ENCODE measurements around the gene KRT86. TPM values are rescaled to one million over a fixed set of nuclear protein-coding genes. Genes with fewer than 3 reads are reported as not detected.

The KRT86 gene
- total and polyA plus RNA-seq, 9 of the 15 experiments (the other 6 are each of a cell fraction or from before 2014, with no cell fraction given) = not detected

DNA sequence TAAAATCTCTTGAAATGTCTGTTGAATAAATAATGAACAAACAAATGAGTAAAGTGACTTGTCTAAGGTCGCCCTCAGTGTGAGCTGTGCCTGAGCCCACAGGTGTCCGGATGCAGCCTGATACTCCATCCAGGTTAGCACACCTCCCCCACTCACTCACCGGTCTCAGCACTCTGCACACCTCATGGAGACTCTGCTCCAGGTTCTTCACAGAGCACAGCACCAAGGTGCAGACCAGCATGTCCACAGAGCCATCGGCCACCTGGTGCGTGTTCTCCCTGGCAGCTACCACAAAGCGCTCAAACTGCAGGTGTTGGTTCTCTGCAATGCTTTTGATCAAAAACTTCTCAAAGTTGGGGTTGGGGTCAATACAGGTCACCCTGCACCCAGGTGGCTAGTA lies 45.5 kb upstream of the KRT86 start:
- POLR2A ChIA-PET = interaction anchor here (1.3 kb wide), 1 partner anchor 16 kb away, joined by 4 read pairs; no protein-coding TSS in a partner anchor
- Histone ChIP-seq H3K9me3 (replicated peaks; ENCODE audit: control insufficient read depth, insufficient read depth, low read depth, low read length) (no peaks in the 10 kb centered on the region), H3K9me1 (ENCODE audit: control insufficient read depth, insufficient read depth, low read length) (no peaks in the 10 kb centered on the region), H3K36me3 (ENCODE audit: control insufficient read depth, insufficient read depth, low read length) (no peaks in the 10 kb centered on the region), H4K20me1 (replicated peaks; ENCODE audit: control insufficient read depth, insufficient read depth, low read length) (peaks cover 8% of the 10 kb centered on the region; the same call in 1 of the 2 replicates), H2AFZ (ENCODE audit: low read depth, low read length) (no peak overlapping the region), H3K4me1 (replicated peaks in 1 of 2; ENCODE audit: control insufficient read depth in 2 of 2, insufficient read depth in 2 of 2, low read length in 2 of 2) (no peaks in the 10 kb centered on the region), H3K27ac (ENCODE audit: extremely low read depth, low read depth, low read length) (no peak overlapping the region), H3K9ac (ENCODE audit: insufficient read depth in 1 of 2, low read depth in 2 of 2, low read length in 2 of 2) (no peak overlapping the region), H3K4me2 (ENCODE audit: insufficient read depth, low read length) (no peak overlapping the region), H3K79me2 (ENCODE audit: control insufficient read depth, insufficient read depth, low read length) (no peaks in the 10 kb centered on the region), H3K27me3 (ENCODE audit: control insufficient read depth in 2 of 2, insufficient read depth in 2 of 2, low read length in 2 of 2) (peaks cover 0 to 35% of the 10 kb centered on the region in 2 experiments; a peak in 4 of 5 replicates), H3K4me3 (no peak overlapping the region)
- BruUV-seq (replicated peaks) = no TSS peak
- no peak for ATAC-seq
- in situ Hi-C loops (cut with MboI) = no loop called here
- intact Hi-C loops (cut with micrococcal nuclease) = no loop called here
- WGBS (ENCODE audit: insufficient coverage, low coverage, missing lambda C conversion rate) = 0% methylated on average over 5 of the region's 6 CpGs
- CTCF ChIA-PET (ENCODE audit: low intra/inter-chr PET ratio) = no interaction called here
- DNase-seq (ENCODE audit: extremely low read depth in 1 of 4, low spot score in 3 of 4) = no peak
- TF ChIP-seq ZNF583 (CRISPR knock-in tag; IDR thresholded peaks at IDR 0.05) (no peak), CEBPG (CRISPR knock-in tag; IDR thresholded peaks at IDR 0.05) (no peak), CEBPG (tag; conservative IDR thresholded peaks at IDR 0.05 in 1 of 2, IDR thresholded peaks at IDR 0.05 in 1 of 2) (no peak)
- no peak for FAIRE-seq

- WGBS (ENCODE audit: insufficient coverage, low coverage, missing lambda C conversion rate) = 0% methylated on average over 2 of the region's 2 CpGs
- no peak overlapping the region for H2AFZ ChIP-seq (ENCODE audit: low read depth, low read length)
- ChIA-PET CTCF (ENCODE audit: low intra/inter-chr PET ratio) (no interaction called here), POLR2A (interaction anchor here (1.3 kb wide), 1 partner anchor 15 kb away, joined by 4 read pairs; no protein-coding TSS in a partner anchor)
- FAIRE-seq = no peak
- no TSS peak for BruUV-seq (replicated peaks)
- H3K79me2 ChIP-seq (ENCODE audit: control insufficient read depth, insufficient read depth, low read length) = no peaks in the 10 kb centered on the region
- peaks cover 8% of the 10 kb centered on the region for H4K20me1 ChIP-seq (replicated peaks; ENCODE audit: control insufficient read depth, insufficient read depth, low read length)
- H3K4me1 ChIP-seq (replicated peaks in 1 of 2; ENCODE audit: control insufficient read depth in 2 of 2, insufficient read depth in 2 of 2, low read length in 2 of 2) = no peaks in the 10 kb centered on the region
- peaks cover 2 to 42% of the 10 kb centered on the region in 2 experiments; a peak in 4 of 5 replicates for H3K27me3 ChIP-seq (ENCODE audit: control insufficient read depth in 2 of 2, insufficient read depth in 2 of 2, low read length in 2 of 2)
- H3K9ac ChIP-seq (ENCODE audit: insufficient read depth in 1 of 2, low read depth in 2 of 2, low read length in 2 of 2) = no peak overlapping the region
- no peaks in the 10 kb centered on the region for H3K9me1 ChIP-seq (ENCODE audit: control insufficient read depth, insufficient read depth, low read length)
- H3K9me3 ChIP-seq (replicated peaks; ENCODE audit: control insufficient read depth, insufficient read depth, low read depth, low read length) = no peaks in the 10 kb centered on the region
- intact Hi-C loops (cut with micrococcal nuclease) (no loop called here), in situ Hi-C loops (cut with MboI) (no loop called here)
- no peak for DNase-seq (ENCODE audit: extremely low read depth in 1 of 4, low spot score in 3 of 4)
- ATAC-seq = no peak
- no peaks in the 10 kb centered on the region for H3K36me3 ChIP-seq (ENCODE audit: control insufficient read depth, insufficient read depth, low read length)
- TF ChIP-seq DLX4 (CRISPR knock-in tag; IDR thresholded peaks at IDR 0.05) (no peak), NR4A1 (CRISPR knock-in tag; IDR thresholded peaks at IDR 0.05) (no peak), NR4A1 (tag; IDR thresholded peaks at IDR 0.05) (no peak), ZNF644 (tag; IDR thresholded peaks at IDR 0.05; ENCODE audit: low read depth) (no peak), SMARCB1 (IDR thresholded peaks at IDR 0.05; ENCODE audit: insufficient read length, low read depth) (no peak), ZNF699 (CRISPR knock-in tag; IDR thresholded peaks at IDR 0.05; ENCODE audit: insufficient replicate concordance) (no peak)
- TF ChIP-seq, protein P1, sequence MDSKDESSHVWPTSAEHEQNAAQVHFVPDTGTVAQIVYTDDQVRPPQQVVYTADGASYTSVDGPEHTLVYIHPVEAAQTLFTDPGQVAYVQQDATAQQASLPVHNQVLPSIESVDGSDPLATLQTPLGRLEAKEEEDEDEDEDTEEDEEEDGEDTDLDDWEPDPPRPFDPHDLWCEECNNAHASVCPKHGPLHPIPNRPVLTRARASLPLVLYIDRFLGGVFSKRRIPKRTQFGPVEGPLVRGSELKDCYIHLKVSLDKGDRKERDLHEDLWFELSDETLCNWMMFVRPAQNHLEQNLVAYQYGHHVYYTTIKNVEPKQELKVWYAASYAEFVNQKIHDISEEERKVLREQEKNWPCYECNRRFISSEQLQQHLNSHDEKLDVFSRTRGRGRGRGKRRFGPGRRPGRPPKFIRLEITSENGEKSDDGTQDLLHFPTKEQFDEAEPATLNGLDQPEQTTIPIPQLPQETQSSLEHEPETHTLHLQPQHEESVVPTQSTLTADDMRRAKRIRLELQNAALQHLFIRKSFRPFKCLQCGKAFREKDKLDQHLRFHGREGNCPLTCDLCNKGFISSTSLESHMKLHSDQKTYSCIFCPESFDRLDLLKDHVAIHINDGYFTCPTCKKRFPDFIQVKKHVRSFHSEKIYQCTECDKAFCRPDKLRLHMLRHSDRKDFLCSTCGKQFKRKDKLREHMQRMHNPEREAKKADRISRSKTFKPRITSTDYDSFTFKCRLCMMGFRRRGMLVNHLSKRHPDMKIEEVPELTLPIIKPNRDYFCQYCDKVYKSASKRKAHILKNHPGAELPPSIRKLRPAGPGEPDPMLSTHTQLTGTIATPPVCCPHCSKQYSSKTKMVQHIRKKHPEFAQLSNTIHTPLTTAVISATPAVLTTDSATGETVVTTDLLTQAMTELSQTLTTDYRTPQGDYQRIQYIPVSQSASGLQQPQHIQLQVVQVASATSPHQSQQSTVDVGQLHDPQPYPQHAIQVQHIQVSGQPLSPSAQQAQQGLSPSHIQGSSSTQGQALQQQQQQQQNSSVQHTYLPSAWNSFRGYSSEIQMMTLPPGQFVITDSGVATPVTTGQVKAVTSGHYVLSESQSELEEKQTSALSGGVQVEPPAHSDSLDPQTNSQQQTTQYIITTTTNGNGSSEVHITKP (IDR thresholded peaks at IDR 0.05; ENCODE audit: partially characterized antibody) = no peak
- no peak overlapping the region for H3K4me2 ChIP-seq (ENCODE audit: insufficient read depth, low read length)
- no peak overlapping the region for H3K27ac ChIP-seq (ENCODE audit: extremely low read depth, low read depth, low read length)
- H3K4me3 ChIP-seq = no peak overlapping the region
These were observed 44.6 kb upstream of the KRT86 start for GRCh38 chr12:52229836-52230343.
